Adrenal gland (tissue), 12 donors: ENCODE results near the gene ACTA2. TPM values are rescaled to one million over a fixed set of nuclear protein-coding genes. Genes with fewer than 3 reads are reported as not detected.

Experiments
- DNase-seq, 7 donors: peaks; one replicate each; pipeline ENCODE4 v3.0.0-alpha.2; 2019 to 2020
- H3K27ac ChIP-seq, 5 donors: fragments of 200-600 bp; sonication (generic) in 4 of 5; 1 replicate in 3 of 5; 2 replicates in 2 of 5; pipeline versions ENCODE4 v1.5.1 to v1.8.0; 2016 to 2020; ENCODE audit warnings: mild to moderate bottlenecking in 1 of 5
- H3K27me3 ChIP-seq: fragments of 200-600 bp; 2 replicates; pipeline ENCODE4 v1.8.0; 2021
- H3K36me3 ChIP-seq, 2 donors: fragments of 200-600 bp; replicated peaks in 1 of 2; 1 replicate in 1 of 2; 2 replicates in 1 of 2; pipeline versions ENCODE4 v1.5.1 to v1.8.0; 2018 to 2022
- H3K4me1 ChIP-seq, 2 donors: fragments of 200-600 bp; replicated peaks in 1 of 2; 1 replicate in 1 of 2; 2 replicates in 1 of 2; pipeline versions ENCODE4 v1.5.1 to v1.8.0; 2018 to 2021
- H3K4me3 ChIP-seq, 4 donors: fragments of 200-600 bp; sonication (generic) in 3 of 4; one replicate each; pipeline ENCODE4 v1.5.1; 2016 to 2018
- H3K9me3 ChIP-seq, 3 donors: fragments of 200-600 bp; sonication (generic) in 1 of 3; replicated peaks in 1 of 3; 1 replicate in 2 of 3; 2 replicates in 1 of 3; pipeline versions ENCODE4 v1.5.1 to v1.8.0; 2016 to 2021
- CTCF ChIP-seq, 6 experiments: fragments of 450-650 bp in 4 of 6; fragments of 200-600 bp in 2 of 6; sonication (generic) in 1 of 6; IDR thresholded peaks; 1 replicate in 5 of 6; 2 replicates in 1 of 6; pipeline versions ENCODE4 v1.5.1 to v1.8.0; 2016 to 2021; ENCODE audit warnings: antibody characterized with exemption in 6 of 6, mild to moderate bottlenecking in 2 of 6, moderate library complexity in 1 of 6
- POLR2A ChIP-seq, 2 donors: fragments of 450-650 bp; IDR thresholded peaks; one replicate each; pipeline ENCODE4 v1.6.1; 2017; ENCODE audit warnings: antibody characterized with exemption in 2 of 2, mild to moderate bottlenecking in 2 of 2, moderate library complexity in 1 of 2
- WGBS, 4 donors: extraction: QIAGEN DNeasy Blood & Tissue Kit in 2 of 4; methylation state at CpG; one replicate each; pipeline versions ENCODE4 v1.1.5 to v1.1.7; 2013 to 2017; 5-methylcytosine and 5-hydroxymethylcytosine counted together
- intact Hi-C, 2 donors: fragments of 100-400 bp; cut with DNase I; formaldehyde crosslinking; loops; one replicate each; pipeline versions ENCODE4 v1.14.1 to v1.15.0; 2022 to 2023
- polyA plus RNA-seq, 3 donors: library from polyadenylated mRNA; stranded (reverse); fragments of 200-250 nt in 2 of 3; fragments of 350-450 nt in 1 of 3; fragmentation: Illumina TruSeq in 1 of 3; extraction: RNeasy Lipid Tissue Mini Kit (QIAGEN cat#74804) in 1 of 3; gene quantifications; one replicate each; pipeline ENCODE4 v1.2.3, GENCODE V29; 2013 to 2014
- total RNA-seq, 9 donors: library from RNA; depleted of rRNA in 4 of 9; stranded (reverse); fragments of >200 nt in 4 of 9; fragments of 120-200 nt in 1 of 9; fragmentation: NEBNext Ultra II Directional in 1 of 9; extraction: Animal tissue kit (Norgen Biotek cat#: 25700) in 1 of 9; gene quantifications; one replicate each; pipeline versions ENCODE4 v1.1.0 to v1.2.4, GENCODE V29; 2013 to 2023
- donor health status: healthy with polysubstance abuse.
- donor health status: Bipolar disorder and iron deficiency.
- donor health status: DM: yes; HTN: yes; CAD: no.
- donor health status: DM: no; HTN: no; CAD: no.
- donor health status: DM: no; HTN: no; CAD: no.
- donor health status: DM: yes; HTN: yes; CAD: no.

The ACTA2 gene
- total and polyA plus RNA-seq, 12 donors, result 48.5 to 529 (median 320) TPM

- 24 to 57% (median 38%) methylated on average over 3 of the region's 3 CpGs for WGBS, 4 donors
- Histone ChIP-seq H3K4me3 (peak overlapping the region in 1 of 4 donors; percentile 22), H3K36me3 (no peaks in the 10 kb centered on the region), H3K4me1 (peaks cover 15 to 30% of the 10 kb centered on the region in 2 donors), H3K27me3 (no peaks in the 10 kb centered on the region), H3K27ac (peak overlapping the region; percentile 20 to 85 (median 63)), H3K9me3 (no peaks in the 10 kb centered on the region)
- no peak for DNase-seq
- TF ChIP-seq CTCF (IDR thresholded peaks at IDR 0.05) (no peak), POLR2A (IDR thresholded peaks at IDR 0.05) (no peak)
- intact Hi-C loops, result no loop called here
Measured at GRCh38 chr10:88949912-88950837, 2.4 kb downstream of the ACTA2 start.

GRCh38 chr10:88949051-88949450 is 3.5 kb downstream of the ACTA2 start:
- H3K4me1 ChIP-seq, result peaks cover 15 to 30% of the 10 kb centered on the region in 2 donors
- no peak overlapping the region for H3K27ac ChIP-seq
- DNase-seq, result no peak
- intact Hi-C loops, result no loop called here
- H3K27me3 ChIP-seq, result no peaks in the 10 kb centered on the region
- TF ChIP-seq CTCF (IDR thresholded peaks at IDR 0.05) (no peak), POLR2A (IDR thresholded peaks at IDR 0.05) (no peak)
- peaks cover 0 to 1% of the 10 kb centered on the region in 2 donors for H3K36me3 ChIP-seq
- WGBS, 4 donors, result 75 to 87% (median 83%) methylated on average over 2 of the region's 2 CpGs
- no peak overlapping the region for H3K4me3 ChIP-seq
- H3K9me3 ChIP-seq, result no peaks in the 10 kb centered on the region

- no peak overlapping the region for H3K4me3 ChIP-seq
- peaks cover 0 to 11% of the 10 kb centered on the region in 2 donors for H3K36me3 ChIP-seq
- no peak overlapping the region for H3K27ac ChIP-seq
Measured at GRCh38 chr10:88946965-88947590, 5.5 kb downstream of the ACTA2 start.

More at GRCh38 chr10:88946965-88947590, 5.5 kb downstream of the ACTA2 start:
- no peaks in the 10 kb centered on the region for H3K27me3 ChIP-seq
- H3K9me3 ChIP-seq, result no peaks in the 10 kb centered on the region
- H3K4me1 ChIP-seq, result peaks cover 15 to 25% of the 10 kb centered on the region in 2 donors
- TF ChIP-seq POLR2A (IDR thresholded peaks at IDR 0.05) (no peak), CTCF (IDR thresholded peaks at IDR 0.05) (no peak)
- WGBS, 4 donors, result 87 to 94% (median 88%) methylated on average over 5 to 6 of the region's 6 CpGs
- intact Hi-C loops, result no loop called here
- no peak for DNase-seq
